Measurements from ENCODE around the gene ZSWIM6. TPM values are rescaled to one million over a fixed set of nuclear protein-coding genes. Genes with fewer than 3 reads are reported as not detected.

The ZSWIM6 gene
- polyA plus RNA-seq, 1 experiment = 11.1 TPM

- ChIA-PET CTCF (no interaction called here), POLR2A (no interaction called here)
- H3K36me3 ChIP-seq (ENCODE audit: control insufficient read depth, insufficient read depth, low read length) = peaks cover 5% of the 10 kb centered on the region
- no peaks in the 10 kb centered on the region for H3K27me3 ChIP-seq (ENCODE audit: control insufficient read depth, insufficient read depth, low read length)
- no peak for TF ChIP-seq CTCF (IDR thresholded peaks at IDR 0.05; ENCODE audit: insufficient read depth, low read depth, low read length)
- no peak for DNase-seq (ENCODE audit: low read depth)
- H3K4me3 ChIP-seq (ENCODE audit: low read depth, low read length) = no peak overlapping the region
Measured at GRCh38 chr5:61493973-61494372, 161.9 kb downstream of the ZSWIM6 start.

GRCh38 chr5:61496446-61496845 is 164.4 kb downstream of the ZSWIM6 start:
- POLR2A ChIA-PET = no interaction called here
- CTCF ChIA-PET = no interaction called here
- peaks cover 8% of the 10 kb centered on the region for H3K36me3 ChIP-seq (ENCODE audit: control insufficient read depth, insufficient read depth, low read length)
- TF ChIP-seq CTCF (IDR thresholded peaks at IDR 0.05; ENCODE audit: insufficient read depth, low read depth, low read length) = no peak
- no peak overlapping the region for H3K4me3 ChIP-seq (ENCODE audit: low read depth, low read length)
- no peaks in the 10 kb centered on the region for H3K27me3 ChIP-seq (ENCODE audit: control insufficient read depth, insufficient read depth, low read length)
- no peak for DNase-seq (ENCODE audit: low read depth)

- Histone ChIP-seq H3K36me3 (ENCODE audit: control insufficient read depth, insufficient read depth, low read length) (peaks cover 8% of the 10 kb centered on the region), H3K27me3 (ENCODE audit: control insufficient read depth, insufficient read depth, low read length) (no peaks in the 10 kb centered on the region), H3K4me3 (ENCODE audit: low read depth, low read length) (no peak overlapping the region)
- ChIA-PET POLR2A (interaction anchor here (0.7 kb wide), 1 partner anchor 161 kb away, joined by 3 read pairs; no protein-coding TSS in a partner anchor), CTCF (no interaction called here)
- DNase-seq (ENCODE audit: low read depth) = no peak
- no peak for TF ChIP-seq CTCF (IDR thresholded peaks at IDR 0.05; ENCODE audit: insufficient read depth, low read depth, low read length)
Measured at GRCh38 chr5:61496860-61497259, 164.8 kb downstream of the ZSWIM6 start.

- peaks cover 8% of the 10 kb centered on the region for H3K36me3 ChIP-seq (ENCODE audit: control insufficient read depth, insufficient read depth, low read length)
- no peak overlapping the region for H3K4me3 ChIP-seq (ENCODE audit: low read depth, low read length)
- ChIA-PET CTCF (interaction anchor here (0.8 kb wide), 1 partner anchor 44 kb away, joined by 3 read pairs; no protein-coding TSS in a partner anchor), POLR2A (no interaction called here)
- no peak for TF ChIP-seq CTCF (IDR thresholded peaks at IDR 0.05; ENCODE audit: insufficient read depth, low read depth, low read length)
- no peak for DNase-seq (ENCODE audit: low read depth)
- H3K27me3 ChIP-seq (ENCODE audit: control insufficient read depth, insufficient read depth, low read length) = no peaks in the 10 kb centered on the region
Measured at GRCh38 chr5:61498121-61498520, 166.1 kb downstream of the ZSWIM6 start.

- no peak for DNase-seq (ENCODE audit: low read depth)
- ChIA-PET POLR2A (no interaction called here), CTCF (interaction anchor here (0.7 to 1.0 kb wide), 2 partner anchors 22 to 25 kb away, joined by 3 read pairs; no protein-coding TSS in a partner anchor)
Measured at GRCh38 chr5:61501971-61502370, 169.9 kb downstream of the ZSWIM6 start.

More at GRCh38 chr5:61501971-61502370, 169.9 kb downstream of the ZSWIM6 start:
- no peak for TF ChIP-seq CTCF (IDR thresholded peaks at IDR 0.05; ENCODE audit: insufficient read depth, low read depth, low read length)
- no peak overlapping the region for H3K4me3 ChIP-seq (ENCODE audit: low read depth, low read length)
- H3K27me3 ChIP-seq (ENCODE audit: control insufficient read depth, insufficient read depth, low read length) = no peaks in the 10 kb centered on the region
- H3K36me3 ChIP-seq (ENCODE audit: control insufficient read depth, insufficient read depth, low read length) = 0 out of 2 replicates have a peak, but pooled peaks cover 3% of the 10 kb centered on the region

Data from BJ (cell line).